ENCODE measurements around the gene LDAH.
"Not testable (repeated sequence)": the region's sequence is repeated elsewhere in the genome, so short reads cannot be mapped to it uniquely, and the experiment has no call there.

The LDAH gene

DNA sequence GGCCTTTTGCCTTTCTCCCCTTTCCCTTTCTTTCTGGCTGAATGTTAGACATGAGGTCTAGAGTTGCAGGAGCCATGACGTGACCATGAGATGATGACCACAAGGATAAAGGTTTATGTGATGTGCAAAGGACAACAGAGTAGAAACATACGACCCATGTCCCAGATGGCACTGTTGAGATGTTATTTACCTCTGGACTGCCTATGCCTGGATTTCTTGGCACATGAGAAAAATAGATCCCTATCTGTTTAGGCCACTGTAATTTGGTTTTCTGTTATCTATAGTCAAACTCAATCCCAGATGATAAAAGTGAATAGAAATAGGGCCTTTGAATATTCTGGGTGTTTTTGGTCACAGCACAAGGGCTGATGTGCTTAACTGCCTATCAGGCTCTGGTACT lies 97.1 kb downstream of the LDAH start:
- H3K4me3 ChIP-seq (ENCODE audit: low read depth, low read length): no peak overlapping the region
- TF ChIP-seq, protein P1, sequence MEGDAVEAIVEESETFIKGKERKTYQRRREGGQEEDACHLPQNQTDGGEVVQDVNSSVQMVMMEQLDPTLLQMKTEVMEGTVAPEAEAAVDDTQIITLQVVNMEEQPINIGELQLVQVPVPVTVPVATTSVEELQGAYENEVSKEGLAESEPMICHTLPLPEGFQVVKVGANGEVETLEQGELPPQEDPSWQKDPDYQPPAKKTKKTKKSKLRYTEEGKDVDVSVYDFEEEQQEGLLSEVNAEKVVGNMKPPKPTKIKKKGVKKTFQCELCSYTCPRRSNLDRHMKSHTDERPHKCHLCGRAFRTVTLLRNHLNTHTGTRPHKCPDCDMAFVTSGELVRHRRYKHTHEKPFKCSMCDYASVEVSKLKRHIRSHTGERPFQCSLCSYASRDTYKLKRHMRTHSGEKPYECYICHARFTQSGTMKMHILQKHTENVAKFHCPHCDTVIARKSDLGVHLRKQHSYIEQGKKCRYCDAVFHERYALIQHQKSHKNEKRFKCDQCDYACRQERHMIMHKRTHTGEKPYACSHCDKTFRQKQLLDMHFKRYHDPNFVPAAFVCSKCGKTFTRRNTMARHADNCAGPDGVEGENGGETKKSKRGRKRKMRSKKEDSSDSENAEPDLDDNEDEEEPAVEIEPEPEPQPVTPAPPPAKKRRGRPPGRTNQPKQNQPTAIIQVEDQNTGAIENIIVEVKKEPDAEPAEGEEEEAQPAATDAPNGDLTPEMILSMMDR (IDR thresholded peaks at IDR 0.05; ENCODE audit: borderline replicate concordance, insufficient read depth, low read depth, low read length): no peak

DNA sequence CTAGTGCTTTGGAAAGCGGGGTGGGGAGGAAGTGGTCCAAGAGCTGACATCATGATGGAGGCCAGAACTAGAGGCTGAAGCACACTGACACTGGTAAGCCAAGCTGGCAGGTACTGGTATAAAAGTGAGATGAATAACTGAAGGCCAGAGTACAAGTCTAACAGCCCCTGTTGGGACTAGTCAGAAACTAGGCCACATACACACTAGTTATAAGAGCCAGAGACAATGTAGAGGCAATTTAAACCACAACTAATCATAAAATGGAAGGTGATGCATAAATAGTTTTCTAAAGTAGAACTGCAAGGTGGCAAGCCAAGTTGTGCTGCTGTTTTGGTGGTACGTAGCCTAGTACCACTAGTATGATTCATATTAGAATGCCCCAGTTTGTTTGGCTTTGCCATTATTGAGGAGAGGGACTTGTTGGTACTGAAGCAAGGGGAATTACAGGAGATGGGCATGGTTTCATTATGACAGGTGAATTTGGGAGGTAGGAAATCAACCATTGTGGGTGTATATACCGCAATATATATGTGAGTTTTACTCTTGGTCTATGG lies 98.3 kb downstream of the LDAH start:
- no peak overlapping the region for H3K4me3 ChIP-seq (ENCODE audit: low read depth, low read length)
- TF ChIP-seq, protein P1 (IDR thresholded peaks at IDR 0.05; ENCODE audit: borderline replicate concordance, insufficient read depth, low read depth, low read length): no peak

DNA sequence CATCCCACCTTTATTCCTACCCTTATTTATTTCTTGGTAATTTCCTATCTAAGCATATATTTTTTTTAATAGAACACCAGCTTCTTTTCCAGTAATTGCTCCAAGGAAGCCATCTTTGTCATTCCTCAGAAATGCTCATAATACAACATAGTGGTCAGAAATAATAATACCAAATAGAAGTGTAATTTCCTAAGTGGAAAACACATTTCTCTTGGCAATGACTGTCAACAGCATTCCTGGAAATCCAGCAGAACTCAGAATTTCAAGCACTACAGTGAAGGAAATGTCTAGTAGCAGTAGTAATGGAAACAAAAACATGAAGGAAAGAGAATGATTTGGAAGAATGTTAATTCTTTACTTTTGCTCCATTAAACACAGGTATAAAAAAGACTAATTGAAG lies 99.4 kb downstream of the LDAH start:
- no peak overlapping the region for H3K4me3 ChIP-seq (ENCODE audit: low read depth, low read length)
- TF ChIP-seq, protein P1 (IDR thresholded peaks at IDR 0.05; ENCODE audit: borderline replicate concordance, insufficient read depth, low read depth, low read length): no peak

DNA sequence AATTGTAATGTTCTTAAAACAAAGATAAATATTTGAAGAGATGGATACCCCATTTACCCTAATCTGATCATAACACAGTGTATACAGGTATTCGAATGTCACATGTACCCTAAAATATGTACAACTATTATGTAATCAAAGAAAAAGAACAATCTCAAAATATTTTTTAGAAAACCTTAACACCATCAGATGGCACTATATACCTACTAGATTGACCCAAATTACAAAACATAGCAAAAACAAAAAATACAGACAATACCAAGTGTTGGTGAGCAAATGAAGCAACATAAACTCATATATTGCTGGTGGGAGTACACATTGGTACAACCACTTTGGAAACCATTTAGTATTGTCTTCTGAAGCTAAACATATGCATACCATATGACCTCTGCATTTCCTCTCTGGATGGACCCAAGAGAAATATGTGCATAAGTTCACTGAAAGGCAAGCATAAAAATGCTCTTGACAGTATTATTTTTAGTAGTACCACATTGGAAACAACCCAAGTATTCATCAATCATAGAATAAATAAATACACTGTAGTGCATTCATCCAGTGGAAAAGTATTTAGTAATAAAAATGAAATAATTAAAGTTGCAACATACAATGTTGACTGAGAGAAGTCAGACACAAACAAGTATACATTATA lies 100.2 kb downstream of the LDAH start:
- no peak overlapping the region for H3K4me3 ChIP-seq (ENCODE audit: low read depth, low read length)
- TF ChIP-seq, protein P1 (IDR thresholded peaks at IDR 0.05; ENCODE audit: borderline replicate concordance, insufficient read depth, low read depth, low read length): no peak

DNA sequence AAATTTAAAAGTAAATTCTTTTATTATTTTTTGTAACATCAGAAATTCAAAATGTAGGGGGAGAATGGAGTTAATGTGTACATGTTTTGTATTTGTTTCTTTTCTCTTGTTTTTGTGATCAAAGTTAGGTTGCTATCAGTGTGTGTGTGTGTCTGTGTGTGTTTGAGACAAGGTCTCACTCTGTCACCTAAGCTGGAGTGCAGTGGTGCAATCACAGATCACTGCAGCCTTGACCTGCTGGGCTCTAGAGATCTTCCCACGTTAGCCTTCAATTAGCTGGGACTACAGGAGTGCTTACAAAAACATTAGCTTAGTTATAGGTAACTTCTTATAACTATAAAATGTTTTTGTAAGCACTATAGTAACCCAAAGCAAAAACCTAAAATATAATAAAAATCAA lies 105.3 kb downstream of the LDAH start:
- TF ChIP-seq, protein P1 (IDR thresholded peaks at IDR 0.05; ENCODE audit: borderline replicate concordance, insufficient read depth, low read depth, low read length): no peak
- H3K4me3 ChIP-seq (ENCODE audit: low read depth, low read length): no peak overlapping the region

DNA sequence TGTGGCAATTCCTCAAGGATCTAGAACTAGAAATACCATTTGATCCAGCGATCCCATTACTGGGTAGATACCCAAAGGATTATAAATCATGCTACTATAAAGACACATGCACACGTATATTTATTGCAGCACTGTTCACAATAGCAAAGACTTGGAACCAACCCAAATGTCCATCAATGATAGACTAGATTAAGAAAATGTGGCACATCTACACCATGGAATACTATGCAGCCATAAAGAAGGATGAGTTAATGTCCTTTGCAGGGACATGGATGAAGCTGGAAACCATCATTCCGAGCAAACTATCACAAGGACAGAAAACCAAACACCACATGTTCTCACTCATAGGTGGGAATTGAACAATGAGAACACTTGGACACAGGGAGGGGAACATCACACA lies 106.7 kb downstream of the LDAH start:
- not testable (repeated sequence) for H3K4me3 ChIP-seq (ENCODE audit: low read depth, low read length)

DNA sequence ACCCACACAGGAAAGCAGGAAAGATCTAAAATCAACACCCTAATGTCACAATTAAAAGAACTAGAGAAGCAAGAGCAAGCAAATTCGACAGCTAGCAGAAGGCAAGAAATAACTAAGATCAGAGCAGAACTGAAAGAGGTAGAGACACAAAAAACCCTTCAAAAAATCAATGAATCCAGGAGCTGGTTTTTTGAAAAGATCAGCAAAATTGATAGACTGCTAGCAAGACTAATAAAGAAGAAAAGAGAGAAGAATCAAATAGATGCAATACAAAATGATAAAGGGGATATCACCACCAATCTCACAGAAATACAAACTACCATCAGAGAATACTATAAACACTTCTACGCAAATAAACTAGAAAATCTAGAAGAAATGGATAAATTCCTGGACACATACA lies 108.5 kb downstream of the LDAH start:
- not testable (repeated sequence) for H3K4me3 ChIP-seq (ENCODE audit: low read depth, low read length)

DNA sequence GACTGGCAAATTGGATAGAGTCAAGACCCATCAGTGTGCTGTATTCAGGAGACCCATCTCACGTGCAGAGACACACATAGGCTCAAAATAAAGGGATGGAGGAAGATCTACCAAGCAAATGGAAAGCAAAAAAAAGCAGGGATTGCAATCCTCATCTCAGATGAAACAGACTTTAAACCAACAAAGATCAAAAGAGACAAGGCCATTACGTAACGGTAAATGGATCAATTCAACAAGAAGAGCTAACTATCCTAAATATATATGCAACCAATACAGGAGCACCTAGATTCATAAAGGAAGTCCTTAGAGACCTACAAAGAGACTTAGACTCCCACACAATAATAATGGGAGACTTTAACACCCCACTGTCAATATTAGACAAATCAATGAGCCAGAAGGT lies 109.3 kb downstream of the LDAH start:
- H3K4me3 ChIP-seq (ENCODE audit: low read depth, low read length): not testable (repeated sequence)

DNA sequence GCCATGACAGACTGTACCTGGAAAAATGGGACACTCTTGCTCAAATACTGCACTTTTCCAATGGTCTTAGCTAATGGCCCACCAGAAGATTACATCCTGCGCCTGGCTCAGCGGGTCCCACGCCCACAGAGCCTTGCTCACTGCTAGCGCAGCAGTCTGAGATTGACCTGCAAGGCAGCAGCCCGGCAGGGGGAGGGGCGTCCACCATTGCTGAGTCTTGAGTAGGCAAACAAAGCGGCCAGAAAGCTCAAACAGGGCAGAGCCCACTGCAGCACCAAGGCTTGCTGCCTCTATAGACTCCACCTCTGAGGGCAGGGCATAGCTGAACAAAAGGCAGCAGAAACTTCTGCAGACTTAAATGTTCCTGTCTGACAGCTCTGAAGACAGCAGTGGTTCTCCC lies 111.3 kb downstream of the LDAH start:
- H3K4me3 ChIP-seq (ENCODE audit: low read depth, low read length): not testable (repeated sequence)

Measured in GM12875 (cell line).